A549 treated with CORT108297 at 1 μM for 4 hours (cell line): ENCODE results near the gene PGM1. TPM values are rescaled to one million over a fixed set of nuclear protein-coding genes. Genes with fewer than 3 reads are reported as not detected.

ENCODE experiments used
- total RNA-seq: library from RNA; stranded (reverse); fragments of 200-300 nt; extraction: Qiagen RNA extraction; gene quantifications from 5 replicates; pipeline ENCODE4 v1.2.3, GENCODE V29; 2022

The PGM1 gene
- total RNA-seq = 33.6 to 40.2 TPM (median 37.7 TPM) in 5 replicates

GRCh38 chr1:63593303-63593885, at the start of gene PGM1:
PGM1 (plus strand) TSS chr1:63593411; CDS start chr1:63593489, 78 bp downstream.

Other genes with a start within 250 kb of the PGM1 start
- 5.8 to 6.6 TPM (median 6.1 TPM) in 5 replicates for gene ALG6, start 225.8 kb upstream of the PGM1 start, total RNA-seq
- gene ITGB3BP, start 70.2 kb upstream of the PGM1 start, total RNA-seq = 24.2 to 29.1 TPM (median 25.0 TPM) in 5 replicates
- gene EFCAB7, start 69.9 kb upstream of the PGM1 start, total RNA-seq = 2.3 to 4.0 TPM (median 3.0 TPM) in 5 replicates
- gene ROR1, start 180.6 kb downstream of the PGM1 start, total RNA-seq = 8.9 to 11.1 TPM (median 10.1 TPM) in 5 replicates